ENCODE measurements around the gene COPS2.
"Not testable (repeated sequence)": the region's sequence is repeated elsewhere in the genome, so short reads cannot be mapped to it uniquely, and the experiment has no call there.

COPS2 gene

DNA sequence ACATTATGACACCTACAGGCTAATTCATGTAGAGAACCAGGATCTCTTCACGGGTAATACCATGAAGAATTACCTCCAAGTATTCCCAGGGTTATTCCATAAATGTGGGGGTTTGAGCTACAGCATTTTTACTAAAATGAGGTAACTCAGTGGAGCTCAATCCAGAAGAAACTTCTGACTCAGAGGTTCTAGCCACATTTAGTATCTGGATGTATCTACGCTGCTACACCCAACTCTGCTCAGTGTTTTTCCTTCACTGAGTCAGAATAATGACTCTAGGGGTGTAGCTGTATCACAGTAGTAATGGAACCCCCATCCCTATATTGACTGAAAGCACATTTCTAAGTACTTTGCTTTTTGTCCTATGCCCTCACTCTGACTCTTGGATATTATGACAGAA lies 52.4 kb downstream of the COPS2 start:
- DNase-seq (ENCODE audit: low read depth), result no peak

DNA sequence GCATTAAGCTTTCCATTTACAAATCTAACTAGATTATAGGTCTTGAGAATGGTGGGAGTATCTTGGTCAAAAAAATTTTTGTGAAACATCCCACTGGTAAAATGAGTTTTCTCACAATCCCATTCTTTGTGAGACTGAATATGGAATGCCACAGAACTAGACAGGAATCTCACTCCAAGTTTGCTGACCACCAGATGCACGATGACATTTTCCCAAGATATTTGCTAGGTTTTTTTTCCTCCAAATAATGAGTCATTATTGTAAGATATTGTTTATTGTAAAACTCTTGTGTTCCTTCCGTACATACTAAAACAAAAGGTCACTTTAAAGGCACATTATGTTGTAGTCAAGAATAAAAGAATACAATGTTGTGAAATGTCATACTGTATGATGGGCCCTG lies 53.9 kb downstream of the COPS2 start:
- no peak for DNase-seq (ENCODE audit: low read depth)

DNA sequence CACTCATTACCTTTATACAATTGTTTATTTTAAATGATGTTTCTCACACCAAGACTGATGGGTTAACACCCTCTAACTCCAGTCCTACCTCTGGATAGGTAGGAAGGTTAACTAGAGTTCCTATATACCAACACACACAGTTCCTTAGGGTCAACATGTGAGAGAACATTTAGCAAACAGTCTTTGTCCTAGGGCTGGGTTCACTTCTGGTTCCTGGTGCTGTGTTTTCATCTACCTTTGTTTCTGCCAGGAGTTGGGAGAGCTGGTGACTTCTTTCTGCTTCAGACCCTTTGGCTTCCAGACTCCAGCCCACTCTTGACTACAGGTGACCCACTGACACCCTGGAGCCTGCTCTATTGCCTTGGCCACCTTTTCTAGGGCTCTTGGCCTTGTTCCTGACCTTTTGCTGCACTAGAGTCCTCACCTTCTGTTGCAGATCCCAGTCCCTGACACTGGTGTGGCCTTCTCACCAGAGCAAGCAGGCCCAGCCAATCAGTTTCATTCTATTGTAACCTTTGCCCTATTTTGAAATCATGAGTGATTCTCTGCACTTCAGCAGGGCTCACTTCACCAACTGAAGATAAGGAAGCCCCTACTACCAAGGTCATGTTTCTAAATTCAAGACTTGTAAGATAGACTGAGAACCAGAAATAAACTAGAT lies 59.2 kb downstream of the COPS2 start:
- DNase-seq (ENCODE audit: low read depth), result no peak

DNA sequence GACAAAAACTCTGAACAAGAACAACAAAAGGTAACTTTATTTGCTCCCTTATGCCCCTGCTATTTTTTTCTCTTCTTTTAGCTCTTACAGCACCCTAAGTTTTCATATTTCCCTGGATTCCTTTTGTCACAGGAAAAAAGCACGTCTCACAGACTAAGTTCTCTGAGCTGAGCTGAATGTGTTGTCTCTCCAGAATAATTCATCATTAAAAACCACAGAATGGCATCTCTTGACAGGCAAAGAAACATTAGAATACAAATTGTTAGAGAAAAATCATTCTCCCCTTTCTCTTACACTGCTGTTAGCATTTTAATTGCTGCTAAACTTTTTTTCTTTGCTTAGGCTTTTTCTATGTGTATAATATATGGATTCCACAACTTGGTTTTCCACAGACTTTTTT lies 60.5 kb downstream of the COPS2 start:
- DNase-seq (ENCODE audit: low read depth), result no peak

DNA sequence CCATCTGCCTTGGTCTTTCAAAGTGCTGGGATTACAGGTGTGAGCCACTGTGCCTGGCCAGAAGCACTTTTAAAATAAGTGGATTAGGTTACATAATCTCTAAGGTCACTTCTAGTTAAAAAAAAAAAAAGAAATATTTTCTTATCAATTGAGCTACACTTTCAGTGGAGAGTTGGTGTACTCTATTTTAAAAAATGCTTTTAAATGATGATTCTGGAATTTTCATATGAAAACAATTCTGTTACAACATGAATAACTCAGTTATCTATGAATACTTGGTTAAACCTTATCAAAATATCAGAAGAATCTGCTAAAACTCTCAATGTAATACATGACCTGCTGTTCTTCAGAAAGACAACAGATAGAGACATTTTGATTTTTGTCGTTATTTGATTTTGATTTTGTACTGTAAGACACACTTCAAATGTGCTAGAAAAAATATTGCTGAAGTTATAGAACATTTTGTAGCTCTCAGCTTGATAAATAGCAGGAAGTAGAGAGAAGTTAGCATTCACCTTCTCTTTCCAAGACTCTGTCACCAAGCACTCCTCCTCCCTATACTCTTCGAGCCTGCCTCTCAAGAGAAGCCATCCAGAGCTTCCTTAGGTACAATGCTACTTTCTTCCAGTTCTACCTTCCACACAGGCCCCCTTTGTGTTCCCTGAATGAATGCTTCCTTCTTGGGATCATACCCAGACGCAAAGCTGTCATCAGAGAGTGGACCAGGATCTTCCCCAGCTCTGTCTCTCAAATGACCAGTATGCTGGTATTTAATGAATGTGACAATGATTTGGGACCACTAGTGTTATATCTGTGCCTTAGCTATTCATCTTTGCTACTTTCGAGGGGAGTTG lies 61.9 kb downstream of the COPS2 start:
- no peak for DNase-seq (ENCODE audit: low read depth)

DNA sequence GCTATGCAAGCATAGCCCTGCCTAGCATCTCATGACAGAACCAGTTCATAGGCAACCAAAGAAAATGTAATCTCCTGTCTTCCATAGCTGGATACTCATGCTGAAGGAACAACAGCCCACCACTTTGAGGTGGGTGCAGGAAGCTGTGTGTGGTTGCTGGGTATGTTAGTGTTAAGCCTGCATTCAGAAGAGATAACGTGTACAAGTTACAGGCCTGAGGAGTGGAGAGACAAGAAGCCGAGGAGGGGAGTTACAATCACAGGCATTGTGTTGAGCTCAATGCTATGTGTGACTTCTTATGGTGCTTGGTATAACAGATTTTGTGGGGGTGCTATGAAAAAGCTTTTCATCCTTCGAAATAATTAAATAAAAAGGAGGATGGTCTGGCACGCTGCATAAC lies 66.4 kb downstream of the COPS2 start:
- DNase-seq (ENCODE audit: low read depth), result no peak

DNA sequence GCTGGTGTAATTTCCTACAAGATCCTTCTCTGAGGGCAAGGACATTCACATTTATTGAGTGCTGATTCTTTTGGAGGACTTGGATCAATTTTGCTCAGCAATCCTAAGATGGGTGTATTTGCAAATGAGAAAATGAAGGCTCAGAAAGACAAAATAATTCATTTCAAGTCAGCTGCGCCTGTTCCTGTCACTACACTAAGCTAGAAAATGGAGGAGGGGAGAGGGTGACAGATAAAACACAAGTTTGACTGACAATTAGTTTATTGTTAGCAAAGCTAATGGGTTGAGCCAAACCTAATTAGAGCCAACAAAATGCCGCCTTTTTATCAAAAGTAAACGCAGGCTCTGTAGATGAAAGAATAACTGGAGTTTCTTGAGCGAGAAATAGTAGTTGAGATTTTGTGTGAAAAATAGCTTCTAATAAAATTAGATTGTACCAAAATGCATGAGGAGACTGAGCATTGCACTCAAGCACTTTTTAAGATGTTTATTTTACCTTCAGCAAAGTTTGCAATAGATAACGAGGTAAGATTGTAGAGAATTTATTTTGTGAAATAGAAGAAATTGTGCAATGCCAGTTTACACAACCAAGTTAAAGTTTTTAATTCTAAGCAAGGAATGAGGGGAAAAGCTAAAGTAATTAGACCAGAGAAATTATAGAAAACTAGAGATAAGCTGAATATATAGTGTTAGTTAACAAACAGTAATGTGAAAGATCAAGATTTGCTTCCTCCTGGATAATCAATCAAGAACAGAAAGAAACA lies 69.5 kb downstream of the COPS2 start:
- no peak for DNase-seq (ENCODE audit: low read depth)

DNA sequence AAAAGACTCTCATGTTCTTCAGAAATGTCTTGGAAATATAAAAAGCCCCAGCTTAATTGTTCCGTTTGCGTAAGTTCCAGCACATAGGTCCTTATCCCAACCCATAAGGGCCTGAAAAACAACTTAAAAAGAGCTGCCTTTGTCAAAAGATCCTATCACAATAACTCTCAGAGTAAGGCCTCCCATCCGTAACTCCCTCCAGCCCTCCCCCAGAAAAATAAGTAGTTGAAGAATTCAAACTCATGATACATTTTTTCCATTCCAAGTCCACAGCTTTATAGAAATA lies 71.2 kb downstream of the COPS2 start:
- DNase-seq (ENCODE audit: low read depth), result no peak

DNA sequence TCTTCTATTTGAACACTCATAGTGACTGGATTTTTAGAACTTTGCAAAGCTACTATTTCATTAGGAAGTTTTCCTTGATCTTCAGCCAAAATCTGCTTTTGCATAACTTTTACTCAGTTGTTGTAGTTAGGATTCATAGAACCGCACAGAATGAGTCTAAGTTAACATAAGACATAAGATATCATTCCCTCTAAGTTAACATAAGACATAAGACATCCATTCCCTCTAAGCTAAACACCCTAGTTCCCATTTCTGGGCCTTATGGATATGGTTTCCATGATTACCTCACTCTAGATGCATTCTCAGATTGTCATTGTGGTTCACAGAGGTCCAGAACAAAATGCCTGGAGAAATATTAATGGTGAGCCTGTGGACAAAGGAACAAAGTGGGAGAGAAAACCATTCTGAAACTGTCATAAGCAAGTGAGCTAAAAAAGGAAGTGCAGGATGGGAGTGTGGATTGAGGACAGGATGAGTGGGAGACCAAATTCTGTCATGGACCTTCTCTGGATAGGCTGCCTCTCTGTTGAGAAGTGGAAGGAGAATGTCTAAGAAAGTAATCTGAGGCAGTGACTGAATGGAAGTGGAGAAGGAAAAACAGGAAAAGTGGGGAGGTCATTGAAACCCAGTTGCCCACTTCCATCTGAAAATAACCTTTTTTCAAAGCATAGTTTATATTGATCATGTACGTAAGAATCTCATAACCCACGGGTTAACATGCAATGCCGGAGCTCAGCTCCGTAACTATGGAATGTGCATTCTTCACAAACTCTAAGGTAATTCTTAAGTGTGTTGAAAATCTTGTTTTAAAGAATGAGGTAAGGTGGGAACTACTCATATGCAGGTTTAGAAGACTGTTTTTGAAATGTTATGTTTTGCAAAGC lies 71.8 kb downstream of the COPS2 start:
- no peak for DNase-seq (ENCODE audit: low read depth)

DNA sequence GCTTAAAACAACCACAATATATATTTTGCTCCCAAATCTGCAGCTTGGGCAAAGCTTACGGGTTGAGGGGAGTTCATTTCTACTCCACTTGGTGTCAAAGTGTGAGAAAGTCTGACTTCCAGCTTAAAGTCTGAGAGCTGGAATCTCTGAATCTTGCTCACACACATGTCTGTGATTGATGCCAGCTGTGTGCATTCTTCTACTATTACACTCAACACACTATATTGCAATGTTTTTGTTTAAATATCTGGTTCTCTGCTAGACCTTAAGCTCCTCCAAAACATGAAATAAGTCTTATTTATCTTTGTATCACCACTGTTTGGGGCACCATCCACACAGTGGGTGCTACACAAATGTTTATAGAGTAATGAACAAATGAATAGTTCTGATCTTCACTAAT lies 72.4 kb downstream of the COPS2 start:
- DNase-seq (ENCODE audit: low read depth), result no peak

DNA sequence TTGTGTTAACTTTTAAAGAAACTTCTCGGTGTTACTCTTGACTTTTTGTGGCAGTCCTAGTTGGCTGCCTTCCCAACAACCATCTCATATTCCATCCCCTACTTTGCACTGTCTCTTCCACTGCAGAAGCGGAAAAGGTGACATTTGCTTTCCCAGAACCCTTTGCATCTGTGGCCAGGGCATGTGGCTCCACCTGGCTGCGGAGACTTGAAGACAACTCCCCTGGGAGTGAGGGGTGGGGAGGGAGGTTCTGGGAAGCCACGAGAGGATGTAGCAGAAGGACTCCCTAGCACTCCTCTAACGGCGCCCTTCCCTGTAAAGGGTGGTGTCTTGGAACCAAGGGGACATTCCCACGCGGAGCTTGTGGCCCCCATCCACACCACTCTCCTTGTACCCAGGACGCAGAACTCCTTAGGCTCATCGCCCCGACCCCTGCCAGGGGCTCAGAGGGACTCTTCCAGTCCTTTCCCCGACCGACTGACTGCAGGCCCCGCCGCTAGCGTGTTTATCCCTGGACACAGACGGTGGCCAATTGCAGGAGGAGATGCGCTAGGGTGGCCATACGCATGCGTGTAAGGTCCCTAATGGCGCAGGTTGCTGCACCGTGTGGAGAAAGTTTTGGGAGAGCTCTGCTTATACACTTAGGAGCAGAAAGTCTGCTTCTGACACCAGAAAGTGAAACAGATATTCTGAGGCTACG lies 75.9 kb downstream of the COPS2 start:
- no peak for DNase-seq (ENCODE audit: low read depth)

DNA sequence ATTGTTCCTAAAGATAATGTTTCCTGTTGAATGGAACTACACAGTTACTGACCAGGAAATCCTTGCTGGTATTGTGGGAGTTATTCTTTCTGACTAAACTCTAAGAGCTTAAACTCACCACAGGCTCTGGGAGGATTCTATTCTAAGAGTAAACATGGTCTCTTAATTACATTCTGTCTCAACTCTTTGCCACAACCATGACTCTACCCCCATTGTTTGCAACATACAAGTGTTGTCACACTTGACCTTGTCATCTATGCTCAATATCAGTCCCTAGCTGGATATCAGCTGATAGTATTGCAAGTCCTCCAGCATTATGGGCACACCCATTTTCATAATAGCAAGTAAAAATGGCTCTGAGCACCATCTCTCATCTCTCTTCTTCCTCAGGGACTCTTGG lies 79.5 kb downstream of the COPS2 start:
- no peak for DNase-seq (ENCODE audit: low read depth)

DNA sequence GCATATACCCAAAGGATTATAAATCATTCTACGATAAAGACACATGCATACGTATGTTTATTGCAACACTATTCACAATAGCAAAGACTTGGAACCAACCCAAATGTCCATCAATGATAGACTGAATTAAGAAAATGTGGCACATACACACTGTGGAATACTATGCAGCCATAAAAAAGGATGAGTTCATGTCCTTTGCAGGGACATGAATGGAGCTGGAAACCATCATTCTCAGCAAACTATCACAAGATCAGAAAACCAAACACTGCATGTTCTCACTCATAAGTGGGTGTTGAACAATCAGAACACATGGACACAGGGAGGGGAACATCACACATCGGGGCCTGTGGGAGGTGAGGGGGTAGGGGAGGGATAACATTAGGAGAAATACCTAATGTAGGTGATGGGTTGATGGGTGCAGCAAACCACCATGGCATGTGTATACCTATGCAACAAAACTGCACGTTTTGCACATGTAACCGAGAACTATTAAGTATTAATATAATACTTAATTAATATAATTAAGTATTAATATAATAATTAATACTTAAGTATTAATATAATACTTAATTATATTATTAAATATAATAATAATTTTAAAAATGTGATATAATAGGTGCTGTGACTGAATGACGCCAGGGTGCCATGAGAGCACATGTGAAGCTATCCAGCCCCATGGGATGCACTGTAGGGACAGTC lies 80.7 kb downstream of the COPS2 start:
- not testable (repeated sequence) for DNase-seq (ENCODE audit: low read depth)

Data from stimulated activated CD8-positive, alpha-beta memory T cell treated with anti-CD3 and anti-CD28 coated beads, Interleukin-7, amount 100 ng/mL, for 24 hours (primary cell).